ENCODE results near the gene UQCC2. TPM values are rescaled to one million over a fixed set of nuclear protein-coding genes. Genes with fewer than 3 reads are reported as not detected.

The UQCC2 gene
- total RNA-seq, 2 experiments from 2014 or later, result 118 to 126 TPM

DNA sequence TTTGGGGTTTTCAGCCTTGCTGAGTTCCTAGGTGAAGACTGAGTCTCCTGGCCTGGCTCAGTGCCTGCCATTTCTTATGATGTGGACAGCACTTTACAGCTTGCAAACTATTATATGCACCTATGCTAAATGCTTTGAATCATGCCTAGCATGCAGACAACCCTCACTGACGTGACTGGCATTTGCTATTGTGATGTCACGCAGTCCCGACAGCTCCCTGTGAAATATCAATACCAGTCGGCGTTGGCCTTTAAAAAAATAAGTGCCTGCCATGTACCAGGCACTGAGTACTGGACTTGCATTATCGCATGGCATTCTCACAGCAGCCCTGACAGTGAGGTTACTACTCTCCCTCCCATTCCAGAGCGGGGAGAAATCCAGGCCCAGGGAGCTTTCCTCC is 35.5 kb downstream of the UQCC2 start:
- Mint-ChIP-seq H3K27ac (no peak overlapping the region), H3K4me1 (no peaks in the 10 kb centered on the region), H3K4me3 (no peak overlapping the region), H3K36me3 (peaks cover 20% of the 10 kb centered on the region), H3K9me3 (no peaks in the 10 kb centered on the region), H3K27me3 (no peaks in the 10 kb centered on the region)
- no peak for DNase-seq

DNA sequence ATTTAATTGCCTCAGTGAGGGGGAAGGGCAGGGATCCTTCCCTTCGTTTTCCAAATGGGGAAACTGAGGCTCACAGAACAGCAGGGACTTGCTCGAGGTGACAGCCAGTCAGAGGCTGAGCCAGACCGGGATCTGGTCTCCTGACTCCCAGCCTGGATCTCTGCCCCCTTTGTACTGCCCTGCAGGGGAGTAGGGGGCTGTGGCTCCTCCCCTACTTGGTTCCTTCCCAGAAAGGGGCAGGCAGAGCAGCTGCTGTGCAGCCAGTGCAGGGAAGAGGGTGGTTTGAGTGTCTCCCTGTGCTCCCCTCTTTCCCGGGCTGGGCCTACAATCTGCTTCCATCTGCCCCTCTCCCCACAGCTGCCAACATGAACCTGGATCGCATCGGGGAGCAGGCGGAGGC is 37.6 kb downstream of the UQCC2 start:
- H3K27me3 Mint-ChIP-seq, result no peaks in the 10 kb centered on the region
- no peak for DNase-seq
- no peaks in the 10 kb centered on the region for H3K9me3 Mint-ChIP-seq
- peaks cover 21% of the 10 kb centered on the region for H3K36me3 Mint-ChIP-seq
- H3K4me1 Mint-ChIP-seq, result no peaks in the 10 kb centered on the region
- no peak overlapping the region for H3K4me3 Mint-ChIP-seq
- peak overlapping the region; percentile 23 for H3K27ac Mint-ChIP-seq

DNA sequence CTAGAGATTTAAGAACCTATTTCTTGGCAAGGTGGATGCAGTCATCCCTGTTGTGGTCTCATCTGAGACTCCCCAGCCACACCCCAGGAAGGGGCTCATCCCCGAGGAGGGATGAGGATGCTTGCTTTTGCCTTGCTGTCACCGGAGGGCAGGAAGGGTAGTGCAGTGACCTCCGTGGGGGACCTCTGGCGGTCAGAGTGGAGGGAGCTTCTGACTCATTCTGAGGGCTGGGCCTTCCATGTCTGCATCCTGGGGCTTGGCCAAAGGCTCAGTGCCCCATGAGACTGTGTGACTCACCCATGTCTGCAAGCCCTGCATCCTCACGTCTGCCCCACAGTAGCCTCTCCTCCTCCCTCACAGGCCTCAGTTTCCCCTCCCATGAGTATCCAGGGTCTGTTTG is 38.7 kb downstream of the UQCC2 start:
- no peak overlapping the region for H3K27ac Mint-ChIP-seq
- H3K4me1 Mint-ChIP-seq, result no peaks in the 10 kb centered on the region
- no peak overlapping the region for H3K4me3 Mint-ChIP-seq
- H3K27me3 Mint-ChIP-seq, result no peaks in the 10 kb centered on the region
- no peak for DNase-seq
- peaks cover 22% of the 10 kb centered on the region for H3K36me3 Mint-ChIP-seq
- H3K9me3 Mint-ChIP-seq, result no peaks in the 10 kb centered on the region

DNA sequence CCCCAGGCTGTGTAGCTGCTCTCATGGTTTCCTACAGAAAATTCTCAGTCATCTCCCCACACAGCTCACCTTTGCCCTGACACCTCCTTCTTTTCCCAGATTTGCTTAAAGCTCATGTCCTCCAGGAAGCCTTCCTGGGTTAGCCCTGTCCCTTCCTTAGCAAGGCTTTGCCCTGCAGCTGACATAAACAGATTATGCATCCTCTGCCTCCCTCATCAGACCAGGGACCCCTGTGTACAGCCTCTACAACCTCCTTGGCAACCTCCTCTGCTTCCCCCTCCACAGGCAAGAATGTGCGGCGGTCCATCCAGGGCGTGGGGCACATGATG is 39.8 kb downstream of the UQCC2 start:
- H3K4me1 Mint-ChIP-seq, result no peaks in the 10 kb centered on the region
- no peaks in the 10 kb centered on the region for H3K27me3 Mint-ChIP-seq
- DNase-seq, result no peak
- H3K4me3 Mint-ChIP-seq, result no peak overlapping the region
- no peak overlapping the region for H3K27ac Mint-ChIP-seq
- no peaks in the 10 kb centered on the region for H3K9me3 Mint-ChIP-seq
- H3K36me3 Mint-ChIP-seq, result peaks cover 18% of the 10 kb centered on the region

DNA sequence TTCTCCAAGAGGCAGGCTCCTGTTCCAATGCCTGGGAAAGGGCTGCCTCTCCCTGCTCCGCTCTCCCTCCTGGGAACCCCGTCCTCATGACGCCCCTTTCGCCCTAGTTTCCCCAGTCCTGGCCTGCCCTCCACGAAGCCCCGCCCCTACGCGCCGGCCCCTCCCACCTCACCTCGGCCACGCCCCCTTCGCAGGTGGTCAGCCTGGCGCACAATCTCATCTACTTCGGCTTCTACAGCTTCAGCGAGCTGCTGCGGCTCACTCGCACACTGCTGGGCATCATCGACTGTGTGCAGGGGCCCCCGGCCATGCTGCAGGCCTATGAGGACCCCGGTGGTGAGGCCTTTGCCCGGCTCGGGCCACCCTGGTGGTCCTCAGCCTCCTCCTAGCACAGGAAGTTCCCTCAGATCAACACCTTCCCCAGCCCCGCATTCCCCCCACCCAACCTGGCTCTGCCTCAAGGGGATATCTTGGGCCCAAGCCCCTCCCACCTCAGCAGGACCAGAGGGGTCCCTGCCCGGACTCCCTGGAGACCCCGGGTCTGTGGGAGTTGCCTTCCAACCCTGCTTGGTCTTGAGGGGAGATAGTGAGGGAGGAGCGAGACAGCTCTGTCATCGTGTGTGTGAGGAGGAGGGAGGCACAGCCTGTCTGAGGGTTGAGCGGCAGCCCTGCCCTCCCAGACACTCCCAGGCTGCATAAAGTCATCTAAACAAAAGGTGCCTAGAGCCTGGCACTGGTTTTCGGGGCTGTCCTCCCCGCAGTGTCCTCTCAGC is 40.3 kb downstream of the UQCC2 start:
- no peaks in the 10 kb centered on the region for H3K9me3 Mint-ChIP-seq
- DNase-seq, result no peak
- no peak overlapping the region for H3K27ac Mint-ChIP-seq
- peaks cover 18% of the 10 kb centered on the region for H3K36me3 Mint-ChIP-seq
- no peaks in the 10 kb centered on the region for H3K27me3 Mint-ChIP-seq
- H3K4me3 Mint-ChIP-seq, result no peak overlapping the region
- H3K4me1 Mint-ChIP-seq, result no peaks in the 10 kb centered on the region

GRCh38 chr6:33670086-33670660 is 41.3 kb downstream of the UQCC2 start:
- Mint-ChIP-seq H3K4me3 (no peak overlapping the region), H3K4me1 (no peaks in the 10 kb centered on the region), H3K9me3 (no peaks in the 10 kb centered on the region), H3K27me3 (no peaks in the 10 kb centered on the region), H3K36me3 (peaks cover 18% of the 10 kb centered on the region), H3K27ac (no peak overlapping the region)
- no peak for DNase-seq

DNA sequence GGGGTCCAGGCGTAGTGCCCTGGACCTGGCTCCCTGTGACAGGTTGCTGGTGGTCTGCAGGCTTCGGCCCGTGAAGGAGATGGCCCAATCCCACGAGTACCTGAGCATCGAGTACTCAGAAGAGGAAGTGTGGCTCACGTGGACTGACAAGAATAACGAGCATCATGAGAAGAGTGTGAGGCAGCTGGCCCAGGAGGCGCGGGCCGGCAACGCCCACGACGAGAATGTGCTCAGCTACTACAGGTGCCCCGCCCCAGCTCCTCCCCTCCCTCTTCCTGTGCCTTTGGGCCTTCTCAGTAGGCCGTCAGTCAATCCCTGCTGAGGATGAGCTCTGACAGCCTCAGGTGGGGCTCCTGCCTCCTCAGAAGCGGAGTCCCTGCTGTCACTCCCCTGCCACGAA is 42.6 kb downstream of the UQCC2 start:
- Mint-ChIP-seq H3K4me3 (no peak overlapping the region), H3K9me3 (no peaks in the 10 kb centered on the region), H3K4me1 (no peaks in the 10 kb centered on the region), H3K27ac (no peak overlapping the region), H3K36me3 (peaks cover 18% of the 10 kb centered on the region), H3K27me3 (no peaks in the 10 kb centered on the region)
- DNase-seq, result no peak

DNA sequence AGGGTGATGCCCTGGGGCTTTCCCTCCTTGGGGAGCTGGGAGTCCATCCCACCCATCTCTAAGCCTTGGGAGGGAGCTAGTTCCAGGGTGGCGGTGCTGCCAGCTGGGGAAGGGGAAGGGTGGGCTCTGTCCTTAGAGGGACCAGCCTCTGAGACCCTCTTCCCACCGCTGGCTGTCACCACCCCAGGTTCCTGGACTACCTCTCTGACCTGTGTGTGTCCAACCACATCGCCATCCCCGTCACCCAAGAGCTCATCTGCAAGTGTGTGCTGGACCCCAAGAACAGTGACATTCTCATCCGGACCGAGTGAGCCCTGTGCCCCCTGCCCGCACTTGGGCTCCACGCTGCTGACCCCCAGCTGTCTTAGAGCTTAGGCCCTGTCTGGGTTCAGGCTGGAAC is 43.2 kb downstream of the UQCC2 start:
- H3K36me3 Mint-ChIP-seq, result peaks cover 17% of the 10 kb centered on the region
- no peaks in the 10 kb centered on the region for H3K9me3 Mint-ChIP-seq
- H3K27me3 Mint-ChIP-seq, result no peaks in the 10 kb centered on the region
- H3K4me1 Mint-ChIP-seq, result no peaks in the 10 kb centered on the region
- H3K27ac Mint-ChIP-seq, result no peak overlapping the region
- DNase-seq, result no peak
- no peak overlapping the region for H3K4me3 Mint-ChIP-seq

- Mint-ChIP-seq H3K27ac (no peak overlapping the region), H3K9me3 (no peaks in the 10 kb centered on the region)
Observed at GRCh38 chr6:33667776-33668175, 43.7 kb downstream of the UQCC2 start.

DNA sequence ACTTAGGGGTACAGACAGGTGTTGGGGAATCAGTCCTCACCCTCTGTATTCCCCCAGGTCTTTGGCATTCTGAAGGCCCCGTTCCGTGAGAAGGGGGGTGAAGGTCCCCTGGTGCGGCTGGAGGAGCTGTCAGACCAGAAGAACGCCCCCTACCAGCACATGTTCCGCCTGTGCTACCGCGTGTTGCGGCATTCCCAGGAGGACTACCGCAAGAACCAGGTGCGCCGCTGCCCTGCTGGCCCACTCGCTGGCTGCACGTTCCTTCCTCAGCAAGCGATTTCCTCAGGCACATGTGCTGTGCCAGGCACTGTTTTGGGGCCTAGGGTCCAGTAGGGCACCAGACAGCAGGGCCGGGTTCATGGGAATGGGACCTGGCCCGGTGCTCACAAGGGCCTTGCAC is 44.4 kb downstream of the UQCC2 start:
- Mint-ChIP-seq H3K4me1 (no peaks in the 10 kb centered on the region), H3K27ac (no peak overlapping the region), H3K4me3 (no peak overlapping the region), H3K27me3 (no peaks in the 10 kb centered on the region), H3K9me3 (no peaks in the 10 kb centered on the region), H3K36me3 (peaks cover 16% of the 10 kb centered on the region)
- DNase-seq, result no peak

More at GRCh38 chr6:33667776-33668175, 43.7 kb downstream of the UQCC2 start:
- Mint-ChIP-seq H3K4me1 (no peaks in the 10 kb centered on the region), H3K4me3 (no peak overlapping the region), H3K36me3 (peaks cover 16% of the 10 kb centered on the region), H3K27me3 (no peaks in the 10 kb centered on the region)
- DNase-seq, result no peak

DNA sequence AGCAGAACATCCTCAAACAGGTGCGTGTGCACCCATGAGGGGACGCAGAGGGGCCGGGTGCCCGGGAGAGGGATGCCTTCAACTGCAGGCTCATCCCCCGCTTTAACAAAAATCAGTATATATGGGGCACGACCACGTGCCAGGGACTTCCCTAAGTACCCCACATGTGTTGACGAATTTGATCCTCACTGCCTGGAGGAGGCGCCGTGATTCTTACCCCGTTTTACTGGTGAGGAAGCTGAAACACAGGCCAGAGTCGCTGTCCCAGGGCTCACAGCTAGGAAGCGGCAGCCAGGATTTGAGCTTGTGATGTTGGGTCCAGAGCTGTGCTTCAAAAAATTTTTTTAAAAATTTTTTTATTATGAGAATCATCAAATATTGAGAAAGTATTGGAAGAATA is 45.5 kb downstream of the UQCC2 start:
- H3K9me3 Mint-ChIP-seq, result no peaks in the 10 kb centered on the region
- H3K4me1 Mint-ChIP-seq, result no peaks in the 10 kb centered on the region
- H3K27ac Mint-ChIP-seq, result no peak overlapping the region
- peaks cover 12% of the 10 kb centered on the region for H3K36me3 Mint-ChIP-seq
- no peaks in the 10 kb centered on the region for H3K27me3 Mint-ChIP-seq
- H3K4me3 Mint-ChIP-seq, result no peak overlapping the region
- DNase-seq, result no peak

GRCh38 chr6:33664506-33665057 is 46.9 kb downstream of the UQCC2 start:
- no peak for DNase-seq
- no peak overlapping the region for H3K27ac Mint-ChIP-seq
- H3K9me3 Mint-ChIP-seq, result no peaks in the 10 kb centered on the region
- no peaks in the 10 kb centered on the region for H3K27me3 Mint-ChIP-seq
- no peaks in the 10 kb centered on the region for H3K4me1 Mint-ChIP-seq
- peaks cover 12% of the 10 kb centered on the region for H3K36me3 Mint-ChIP-seq
- no peak overlapping the region for H3K4me3 Mint-ChIP-seq

GRCh38 chr6:33663727-33664449 is 47.6 kb downstream of the UQCC2 start:
- Mint-ChIP-seq H3K4me1 (no peaks in the 10 kb centered on the region), H3K9me3 (no peaks in the 10 kb centered on the region), H3K36me3 (peaks cover 12% of the 10 kb centered on the region), H3K4me3 (no peak overlapping the region), H3K27me3 (no peaks in the 10 kb centered on the region), H3K27ac (no peak overlapping the region)
- no peak for DNase-seq

GRCh38 chr6:33663028-33663427 is 48.5 kb downstream of the UQCC2 start:
- Mint-ChIP-seq H3K9me3 (no peaks in the 10 kb centered on the region), H3K27ac (no peak overlapping the region), H3K4me3 (no peak overlapping the region), H3K36me3 (peaks cover 9% of the 10 kb centered on the region), H3K4me1 (no peaks in the 10 kb centered on the region), H3K27me3 (no peaks in the 10 kb centered on the region)
- no peak for DNase-seq

DNA sequence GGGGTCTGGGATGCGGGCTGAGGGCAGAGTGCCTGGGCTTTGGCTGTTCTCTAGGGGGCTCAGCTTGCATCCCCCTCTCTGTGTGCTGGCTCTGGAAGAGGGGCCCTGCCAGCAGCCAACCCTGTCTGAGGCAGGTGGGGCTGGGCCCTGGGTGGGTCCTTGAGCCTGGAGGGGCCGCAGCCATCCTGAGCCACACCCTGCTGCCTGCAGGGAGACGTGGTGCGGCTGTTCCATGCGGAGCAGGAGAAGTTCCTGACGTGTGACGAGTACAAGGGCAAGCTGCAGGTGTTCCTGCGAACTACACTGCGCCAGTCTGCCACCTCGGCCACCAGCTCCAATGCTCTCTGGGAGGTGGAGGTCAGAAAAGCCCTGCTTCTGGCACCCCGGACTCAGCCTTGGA is 49.2 kb downstream of the UQCC2 start:
- Mint-ChIP-seq H3K9me3 (no peaks in the 10 kb centered on the region), H3K27ac (no peak overlapping the region), H3K27me3 (no peaks in the 10 kb centered on the region), H3K4me1 (no peaks in the 10 kb centered on the region), H3K36me3 (peaks cover 9% of the 10 kb centered on the region), H3K4me3 (no peak overlapping the region)
- no peak for DNase-seq
